ENCODE measurements around the gene TUBA4A. TPM values are rescaled to one million over a fixed set of nuclear protein-coding genes. Genes with fewer than 3 reads are reported as not detected.
A peak's percentile ranks its signal among the peaks of the same experiment; 100 is the strongest.

Gene TUBA4A
- polyA plus RNA-seq, 1 donor = 139 TPM

GRCh38 chr2:219234331-219234730 is 19.4 kb downstream of the TUBA4A start:
- no peak for DNase-seq (ENCODE audit: low read depth)

GRCh38 chr2:219230059-219230540 is 23.6 kb downstream of the TUBA4A start:
- DNase-seq (ENCODE audit: low read depth) = no peak

DNA sequence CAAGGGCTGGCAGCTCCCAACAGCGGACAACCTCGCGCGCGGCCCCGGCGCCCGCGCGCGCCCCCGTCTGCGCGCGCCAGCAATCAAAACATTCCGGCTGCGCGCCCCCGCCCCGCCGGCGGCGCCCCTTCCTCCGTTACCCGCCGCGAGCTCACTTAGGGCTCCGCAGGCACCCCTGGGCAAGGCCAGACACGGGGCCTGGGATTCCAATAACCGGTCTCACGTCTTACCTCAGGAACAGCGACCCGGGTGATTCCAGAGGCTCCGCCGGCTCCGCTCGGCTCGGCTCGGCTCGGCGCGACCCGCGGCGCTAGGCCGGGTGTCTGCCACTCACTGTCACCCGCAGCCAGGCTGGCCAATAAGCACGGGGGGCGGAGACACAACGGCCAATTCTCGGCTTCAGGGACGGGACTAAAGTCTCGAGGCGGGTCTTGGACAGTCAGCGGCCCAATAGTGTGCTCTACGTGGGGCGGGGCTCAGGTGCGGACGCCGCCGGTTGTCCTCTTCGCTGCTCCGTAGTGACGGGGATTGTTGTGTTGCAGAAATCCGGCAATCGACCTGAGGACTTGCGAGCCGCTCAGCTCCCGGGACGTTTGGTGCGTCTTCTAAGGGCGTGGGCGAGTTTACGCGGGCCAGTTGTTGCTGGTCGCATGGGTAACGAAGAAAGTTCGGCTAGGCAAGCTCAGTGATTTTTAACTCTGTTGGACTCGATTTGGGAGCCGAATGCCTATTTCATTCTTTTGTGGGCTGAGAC is 24.2 kb downstream of the TUBA4A start, which contains the start of the genes ANKZF1 and ATG9A:
Gene ANKZF1 (plus strand): TSS at position 502 of the 754 bp plus-strand sequence. CDS start 452 bp downstream, outside the sequence.
Gene ATG9A (minus strand): TSS at position 332 of the 754 bp plus-strand sequence. CDS start 1,612 bp downstream, outside the sequence.
- DNase-seq (ENCODE audit: low read depth) = peak; percentile 94

DNA sequence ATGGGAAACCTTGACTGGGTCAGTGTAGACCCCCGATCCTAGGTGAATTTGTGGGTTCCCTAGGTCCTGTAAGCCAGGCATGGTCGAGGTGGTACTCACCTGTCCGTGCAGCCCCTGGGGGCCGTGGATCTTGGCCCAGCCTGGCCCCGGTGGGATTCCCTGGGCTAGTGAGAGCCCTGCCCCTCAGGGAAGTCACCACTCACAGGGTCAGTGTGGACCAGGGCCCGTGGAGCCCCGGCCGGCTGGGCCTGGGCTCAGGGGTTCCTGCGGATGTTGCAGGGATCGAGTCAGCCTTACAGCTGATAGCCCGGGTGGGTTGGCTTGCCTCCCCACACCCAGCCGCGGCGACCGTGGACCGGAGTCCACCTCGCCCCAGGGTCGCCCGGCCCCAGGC is 24.8 kb downstream of the TUBA4A start:
- DNase-seq (ENCODE audit: low read depth) = no peak

GRCh38 chr2:219228041-219228910 is 25.4 kb downstream of the TUBA4A start:
- DNase-seq (ENCODE audit: low read depth) = no peak

DNA sequence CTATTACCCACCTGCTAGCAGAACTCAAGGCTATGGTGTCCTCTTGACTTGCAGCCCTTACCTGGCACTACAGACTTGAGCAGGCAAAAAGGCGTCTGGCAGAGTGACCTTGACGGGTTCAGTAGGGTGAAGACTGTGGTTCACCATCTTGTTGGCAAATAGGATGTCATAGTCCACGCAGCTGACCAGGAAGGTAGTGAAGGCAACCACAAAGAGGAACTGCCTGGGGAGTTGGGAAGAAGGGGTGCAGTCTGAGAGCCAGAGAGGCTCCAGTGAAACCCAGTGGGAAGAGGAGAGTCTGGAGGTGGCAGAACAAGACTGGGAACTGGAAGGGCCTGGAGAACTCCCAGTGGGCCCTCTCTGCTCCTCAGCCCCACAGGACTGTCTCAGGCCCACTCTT is 28.4 kb downstream of the TUBA4A start:
- DNase-seq (ENCODE audit: low read depth) = no peak

DNA sequence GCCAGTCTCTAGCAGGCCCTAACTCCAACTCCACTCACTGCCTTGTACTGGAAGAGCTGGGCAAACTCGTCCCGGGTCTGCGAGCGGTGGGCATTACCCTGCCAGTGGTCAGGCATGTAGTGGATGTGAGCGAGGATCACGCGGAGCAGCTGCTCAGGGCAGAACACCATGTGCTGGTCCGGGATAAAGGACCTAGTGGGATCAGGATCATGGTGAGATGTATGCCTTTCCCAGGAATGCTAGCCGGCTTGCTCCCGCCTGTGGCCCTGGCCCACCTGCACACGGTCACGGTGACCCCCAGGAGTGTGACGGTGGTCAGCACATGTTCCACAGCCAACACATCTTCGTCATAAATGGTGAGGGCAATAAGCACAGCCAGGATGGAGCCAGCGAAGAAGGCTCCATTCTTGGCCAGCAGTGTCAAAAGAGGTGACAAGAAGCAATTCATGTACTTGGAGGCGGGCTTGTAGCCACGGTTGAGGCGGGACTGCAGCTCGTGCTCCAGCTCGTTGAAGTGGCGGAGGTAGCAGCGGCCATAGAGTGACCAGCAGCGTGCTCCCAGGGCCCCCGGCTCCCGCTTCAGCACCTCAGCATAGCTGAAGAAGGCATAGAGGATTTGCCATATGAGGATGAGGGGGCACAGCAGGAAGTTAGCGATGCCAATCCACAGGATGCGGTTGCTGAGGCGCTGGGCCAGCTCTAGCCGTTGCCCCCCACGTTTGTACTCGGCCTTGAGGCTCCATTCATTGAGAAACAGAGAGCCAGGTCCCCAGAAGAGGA is 29.7 kb downstream of the TUBA4A start:
- no peak for DNase-seq (ENCODE audit: low read depth)

- DNase-seq (ENCODE audit: low read depth) = no peak
Observed at GRCh38 chr2:219221957-219222518, 31.7 kb downstream of the TUBA4A start.

DNA sequence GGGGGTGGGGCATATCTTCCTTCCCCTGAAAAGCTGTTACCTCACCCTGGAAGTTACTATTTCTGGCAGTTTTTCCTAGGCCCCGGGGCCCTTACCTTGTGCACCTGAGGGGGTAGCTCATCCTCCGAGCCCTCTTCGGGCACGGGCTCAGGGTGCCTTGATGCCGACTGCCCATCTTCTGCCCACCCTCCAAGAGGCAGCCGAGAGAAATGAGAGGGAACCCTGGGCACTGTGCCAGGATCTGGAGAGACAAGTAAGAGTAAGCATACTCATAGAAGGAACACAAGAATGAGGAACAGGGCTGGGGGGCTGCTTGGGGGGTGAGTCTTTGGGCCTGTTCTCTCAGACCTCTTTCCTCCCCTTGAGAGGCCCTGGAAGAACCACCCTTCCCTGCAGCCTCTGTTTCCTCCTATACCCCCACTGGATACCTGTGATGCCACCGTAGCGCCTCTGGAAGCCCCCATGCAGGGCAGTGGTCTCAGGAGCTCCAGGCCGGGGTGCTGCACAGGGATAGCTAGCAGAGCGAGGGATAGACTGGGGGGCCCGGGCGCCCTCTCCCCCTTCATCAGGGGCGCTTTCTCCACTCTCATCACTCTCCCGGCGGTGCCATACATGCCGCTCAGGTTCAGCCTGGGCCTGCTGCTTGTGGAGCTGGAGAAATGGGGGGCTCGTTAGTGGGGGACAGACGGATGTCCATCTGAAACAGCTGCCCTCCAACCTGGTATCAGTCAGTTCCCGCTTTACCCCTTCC is 32.9 kb downstream of the TUBA4A start:
- no peak for DNase-seq (ENCODE audit: low read depth)

- DNase-seq (ENCODE audit: low read depth) = no peak
Observed at GRCh38 chr2:219219784-219220532, 33.8 kb downstream of the TUBA4A start.

DNA sequence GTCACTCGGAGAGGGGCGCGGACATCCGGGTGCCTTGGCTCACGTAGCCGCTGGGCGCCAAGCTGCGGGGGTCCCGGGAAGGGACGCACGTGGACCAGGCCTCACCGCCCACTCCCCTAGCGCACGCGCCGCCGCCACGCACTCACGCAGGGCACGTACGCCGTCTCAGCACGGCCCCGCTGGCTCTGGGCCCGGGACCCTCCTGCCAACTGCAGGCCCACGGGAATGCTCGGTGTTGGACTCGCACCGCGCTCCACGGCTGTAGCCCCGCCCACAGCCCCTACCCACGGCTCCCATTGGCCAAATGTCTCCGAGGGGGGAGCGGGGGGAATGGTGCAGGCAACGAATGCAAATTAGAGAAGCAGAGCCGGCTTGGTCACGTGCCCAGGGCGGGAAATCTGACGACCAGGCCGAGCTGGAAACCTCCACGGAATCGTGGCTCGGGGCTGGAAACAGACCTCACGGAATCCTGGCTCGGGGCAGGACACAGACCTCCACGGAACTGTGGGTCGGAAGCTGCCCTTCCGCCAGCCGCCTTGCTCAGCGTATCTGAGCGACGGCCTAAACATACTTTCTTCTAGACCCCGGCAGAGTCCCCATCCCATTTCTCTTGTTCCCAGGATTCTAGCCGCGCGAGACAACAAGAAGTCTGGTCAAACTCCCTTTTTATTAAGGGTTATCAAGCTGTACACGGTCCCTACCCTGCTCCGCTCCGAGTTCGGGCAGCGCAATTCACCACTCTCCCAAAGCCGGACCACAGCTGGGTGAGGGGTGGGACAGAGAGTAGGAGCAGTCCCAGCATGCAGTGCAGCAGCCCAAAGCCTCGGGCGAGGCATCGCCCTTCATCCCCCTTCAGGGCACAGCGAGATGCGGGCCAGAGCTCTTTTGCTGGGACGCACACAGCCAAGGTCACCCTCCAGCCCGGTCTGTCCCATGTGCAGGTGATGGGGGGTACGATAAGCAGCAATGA is 34.7 kb downstream of the TUBA4A start, which contains the start of gene ABCB6:
Gene ABCB6 (minus strand): TSS at position 227 of the 970 bp plus-strand sequence. CDS start 285 bp downstream, outside the sequence.
- DNase-seq (ENCODE audit: low read depth) = peak; percentile 90

DNA sequence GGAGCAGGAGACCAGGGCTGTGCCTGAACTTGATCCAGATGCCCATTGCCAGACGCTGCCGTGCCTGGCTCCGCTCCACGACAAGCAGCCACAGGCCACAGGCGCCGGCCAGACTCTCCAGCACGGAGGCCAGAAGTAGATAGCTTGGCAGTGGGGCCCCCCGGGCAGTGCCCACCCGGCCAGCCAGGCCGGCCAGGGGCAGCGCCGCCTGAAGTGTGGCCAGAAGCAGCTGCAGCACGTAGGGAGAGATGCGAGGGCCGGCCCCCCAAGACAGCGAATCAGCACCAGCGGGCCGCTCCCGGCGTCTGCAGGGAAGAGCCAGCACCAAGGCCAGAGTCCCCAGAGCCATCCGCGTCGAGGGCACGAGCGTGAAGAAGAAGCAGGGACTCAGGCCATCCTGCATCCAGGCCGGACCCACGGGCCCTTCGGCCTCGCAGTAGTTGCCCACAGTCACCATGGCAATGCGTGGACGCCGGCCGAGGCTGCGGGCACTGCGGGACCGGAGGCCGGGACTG is 35.4 kb downstream of the TUBA4A start:
- DNase-seq (ENCODE audit: low read depth) = no peak

DNA sequence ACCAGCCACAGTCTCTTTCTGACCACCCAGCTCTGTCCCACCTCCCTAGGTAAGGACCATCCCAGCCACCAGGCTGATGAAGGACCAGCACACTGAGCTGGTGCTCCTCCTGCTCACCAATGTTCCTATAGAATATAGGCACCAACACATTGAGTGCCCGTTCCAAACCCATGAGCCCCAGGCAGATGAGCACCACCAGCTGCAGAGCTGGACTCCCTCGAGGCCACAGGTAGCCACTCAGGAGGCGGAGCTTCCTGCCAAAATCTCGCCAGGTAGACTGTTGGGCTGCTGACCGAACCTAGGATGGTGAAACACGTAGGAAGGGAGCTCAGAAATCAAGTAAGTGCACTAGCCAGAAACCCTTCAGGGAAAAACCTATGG is 37.2 kb downstream of the TUBA4A start:
- no peak for DNase-seq (ENCODE audit: low read depth)

- DNase-seq (ENCODE audit: low read depth) = no peak
Observed at GRCh38 chr2:219215871-219216534, 37.7 kb downstream of the TUBA4A start.

DNA sequence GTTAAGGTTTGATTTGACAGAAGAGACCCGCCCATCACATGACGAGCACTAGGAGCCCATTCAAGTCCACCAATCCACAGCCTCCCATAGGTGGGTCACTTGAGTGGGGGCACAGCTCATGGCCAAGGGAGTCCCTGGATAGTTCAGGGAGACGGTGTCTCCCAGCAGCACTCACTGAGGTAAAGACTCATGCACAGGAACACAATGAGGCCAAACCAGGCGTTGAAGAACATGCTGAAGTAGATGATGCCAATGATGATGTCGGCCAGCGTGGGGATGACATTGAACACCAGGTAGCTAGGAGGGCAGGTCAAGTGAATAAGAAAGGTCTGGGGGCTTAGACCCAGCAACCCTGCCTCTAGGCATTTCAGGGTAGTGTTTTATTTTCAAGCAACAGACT is 38.9 kb downstream of the TUBA4A start:
- no peak for DNase-seq (ENCODE audit: low read depth)

DNA sequence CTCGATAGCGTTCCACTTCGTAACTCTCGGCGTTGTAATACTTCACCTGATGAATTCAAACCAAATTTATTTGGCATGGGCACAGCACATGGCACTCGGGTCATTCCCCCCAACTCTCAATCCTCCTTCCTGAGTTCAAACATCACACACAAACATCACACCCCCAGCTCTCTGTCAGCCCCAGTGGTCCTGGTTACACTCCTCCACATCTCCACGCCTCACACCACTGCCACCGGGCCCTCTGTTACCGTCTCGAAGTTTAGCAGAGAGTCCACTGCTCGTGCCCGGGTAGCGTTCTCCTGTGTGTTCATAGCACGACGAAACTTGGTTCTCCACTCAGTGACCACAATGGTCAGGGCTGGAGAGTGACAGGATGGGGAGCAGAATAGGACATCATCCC is 39.6 kb downstream of the TUBA4A start:
- no peak for DNase-seq (ENCODE audit: low read depth)

GRCh38 chr2:219213486-219214071 is 40.1 kb downstream of the TUBA4A start:
- DNase-seq (ENCODE audit: low read depth) = no peak
